ENCODE results near the gene RGS6. TPM values are rescaled to one million over a fixed set of nuclear protein-coding genes. Genes with fewer than 3 reads are reported as not detected.

The RGS6 gene
- total RNA-seq, 1 donor from 2014 or later = 23.3 TPM

DNA sequence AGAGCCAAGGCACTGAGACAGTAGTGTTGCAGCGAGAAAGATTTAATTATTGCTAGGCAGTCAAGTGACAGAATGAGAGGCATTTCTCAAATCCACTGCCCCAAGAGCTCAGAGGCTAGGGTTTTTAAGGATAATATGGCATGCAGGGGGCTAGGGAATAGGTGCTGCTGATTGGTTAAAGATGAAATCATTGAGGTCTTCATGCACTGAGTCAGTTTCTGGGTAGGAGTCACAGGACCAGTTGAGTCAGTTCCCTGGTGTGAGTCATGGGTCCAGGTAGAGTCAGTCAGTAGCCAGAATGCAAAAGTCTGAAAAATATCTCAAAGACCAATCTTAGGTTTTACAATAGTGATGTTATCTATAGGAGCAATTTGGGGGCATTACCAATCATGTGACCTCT is 323.8 kb downstream of the RGS6 start:
- DNase-seq (ENCODE audit: missing footprints) (no peak), ATAC-seq (no peak)
- intact Hi-C loops (cut with DNase I) = no loop called here

GRCh38 chr14:72261068-72261467 is 328.8 kb downstream of the RGS6 start:
- DNase-seq (ENCODE audit: missing footprints) = no peak
- ATAC-seq = no peak
- intact Hi-C loops (cut with DNase I) = no loop called here

DNA sequence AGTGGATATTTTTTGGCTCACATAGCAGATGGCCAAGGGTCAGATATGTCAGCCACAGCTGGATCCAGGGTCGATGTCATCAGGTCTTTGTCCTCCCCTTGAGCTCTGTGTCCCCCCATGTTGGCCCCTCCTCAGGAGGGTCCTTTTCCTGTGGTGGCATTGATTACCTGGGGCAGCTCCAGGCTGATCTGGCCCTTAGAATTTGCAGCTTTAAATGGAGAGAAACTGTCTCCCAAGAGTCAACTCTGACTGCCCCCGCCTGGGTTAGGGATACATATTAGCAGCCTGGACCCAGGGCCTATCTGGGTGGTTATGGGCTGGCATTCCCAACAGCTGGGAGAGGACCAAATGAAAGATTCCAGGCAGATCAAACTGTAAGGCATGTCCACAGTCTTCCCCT is 330.5 kb downstream of the RGS6 start:
- intact Hi-C loops (cut with DNase I) = no loop called here
- ATAC-seq (no peak), DNase-seq (ENCODE audit: missing footprints) (no peak)

GRCh38 chr14:72264716-72265115 is 332.5 kb downstream of the RGS6 start:
- DNase-seq (ENCODE audit: missing footprints) = no peak
- intact Hi-C loops (cut with DNase I) = no loop called here
- no peak for ATAC-seq

- intact Hi-C loops (cut with DNase I) = no loop called here
- ATAC-seq = no peak
- DNase-seq (ENCODE audit: missing footprints) = no peak
These were observed 338.0 kb downstream of the RGS6 start for GRCh38 chr14:72270147-72270727.

GRCh38 chr14:72270749-72271148 is 338.5 kb downstream of the RGS6 start:
- DNase-seq (ENCODE audit: missing footprints) (no peak), ATAC-seq (no peak)
- intact Hi-C loops (cut with DNase I) = no loop called here

DNA sequence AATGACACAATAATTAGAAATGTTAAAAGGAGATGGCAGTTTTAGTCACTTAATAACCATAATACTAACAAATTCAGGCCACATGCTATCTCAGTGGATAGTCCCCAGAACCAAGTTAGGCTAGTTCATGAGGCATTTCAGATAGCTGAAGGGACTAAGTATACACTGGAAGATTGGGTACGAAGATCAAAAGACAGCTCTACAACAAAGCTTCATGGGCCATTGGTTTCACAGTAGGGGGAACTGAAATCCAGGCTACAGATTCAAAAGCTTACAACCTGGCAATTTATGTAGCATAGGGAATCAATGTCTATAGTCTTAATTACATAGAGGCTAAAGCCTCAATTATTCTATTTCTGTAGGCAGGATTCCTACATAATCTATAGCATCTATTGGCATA is 343.0 kb downstream of the RGS6 start:
- ATAC-seq (no peak), DNase-seq (ENCODE audit: missing footprints) (no peak)
- intact Hi-C loops (cut with DNase I) = no loop called here

DNA sequence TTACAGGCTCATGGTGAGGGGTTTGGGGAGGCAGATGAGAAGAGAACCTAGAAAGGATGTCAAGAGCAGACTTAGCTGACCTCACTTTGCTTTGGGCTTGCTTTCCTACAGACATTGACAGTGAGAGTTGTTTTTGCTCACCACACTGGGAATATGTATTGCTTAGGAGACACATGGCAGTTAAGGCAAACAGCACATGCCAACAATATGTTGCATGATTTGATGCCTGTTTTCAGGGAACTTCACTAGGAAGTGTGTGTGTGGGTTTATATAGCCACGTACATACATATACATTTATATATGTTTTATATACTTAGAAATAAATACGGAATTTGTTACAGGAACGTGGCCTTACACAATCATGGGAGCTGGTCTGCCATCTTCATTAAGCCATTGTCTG is 346.1 kb downstream of the RGS6 start:
- intact Hi-C loops (cut with DNase I) = no loop called here
- DNase-seq (ENCODE audit: missing footprints) (no peak), ATAC-seq (no peak)

- DNase-seq (ENCODE audit: missing footprints) (no peak), ATAC-seq (no peak)
- intact Hi-C loops (cut with DNase I) = no loop called here
These were observed 351.9 kb downstream of the RGS6 start for GRCh38 chr14:72284176-72284575.

- intact Hi-C loops (cut with DNase I) = no loop called here
- no peak for ATAC-seq
- DNase-seq (ENCODE audit: missing footprints) = no peak
These were observed 358.0 kb downstream of the RGS6 start for GRCh38 chr14:72290241-72290640.

GRCh38 chr14:72291908-72292688 is 359.9 kb downstream of the RGS6 start:
- ATAC-seq = peak; percentile 81
- intact Hi-C loops (cut with DNase I) = loop anchor here (1.0 to 2.0 kb wide), 2 partner anchors 267 to 360 kb away; partner anchors contain the start of gene RGS6
- no peak for DNase-seq (ENCODE audit: missing footprints)

- intact Hi-C loops (cut with DNase I) = loop anchor here (1.0 to 2.0 kb wide), 2 partner anchors 268 to 360 kb away; partner anchors contain the start of gene RGS6
- ATAC-seq (no peak), DNase-seq (ENCODE audit: missing footprints) (no peak)
These were observed 360.4 kb downstream of the RGS6 start for GRCh38 chr14:72292689-72293024.

GRCh38 chr14:72301352-72301751 is 369.1 kb downstream of the RGS6 start:
- ATAC-seq (no peak), DNase-seq (ENCODE audit: missing footprints) (no peak)
- intact Hi-C loops (cut with DNase I) = no loop called here

- ATAC-seq = no peak
- intact Hi-C loops (cut with DNase I) = no loop called here
- DNase-seq (ENCODE audit: missing footprints) = no peak
These were observed 371.7 kb downstream of the RGS6 start for GRCh38 chr14:72303930-72304329.

- no peak for DNase-seq (ENCODE audit: missing footprints)
- ATAC-seq = no peak
- intact Hi-C loops (cut with DNase I) = no loop called here
These were observed 373.3 kb downstream of the RGS6 start for GRCh38 chr14:72305561-72305960.

- intact Hi-C loops (cut with DNase I) = no loop called here
- peak; percentile 44 for ATAC-seq
These were observed 376.8 kb downstream of the RGS6 start for GRCh38 chr14:72308967-72309485.

GRCh38 chr14:72311116-72311515 is 378.9 kb downstream of the RGS6 start:
- DNase-seq (ENCODE audit: missing footprints) (no peak), ATAC-seq (no peak)
- intact Hi-C loops (cut with DNase I) = no loop called here

More at GRCh38 chr14:72308967-72309485, 376.8 kb downstream of the RGS6 start:
- DNase-seq (ENCODE audit: missing footprints) = no peak

DNA sequence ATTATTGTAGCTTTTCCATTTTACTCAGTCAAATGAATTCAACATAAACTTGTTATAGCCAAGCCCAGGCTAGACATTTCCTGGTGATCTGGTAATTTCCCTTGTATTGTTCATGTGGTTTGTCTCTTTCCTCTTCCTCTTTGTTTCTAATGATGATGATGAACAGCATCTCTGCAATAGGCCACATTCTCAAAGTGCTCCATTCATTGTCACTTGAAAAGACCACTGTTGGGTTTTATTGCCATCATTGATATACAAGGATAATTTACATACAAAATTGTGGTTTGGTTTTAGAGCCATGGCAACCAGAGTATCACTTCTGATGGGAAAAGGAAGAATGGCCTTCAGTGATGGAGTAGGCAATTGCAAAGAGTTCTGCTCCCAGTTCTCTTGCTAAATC is 379.3 kb downstream of the RGS6 start:
- DNase-seq (ENCODE audit: missing footprints) (no peak), ATAC-seq (no peak)
- intact Hi-C loops (cut with DNase I) = no loop called here

DNA sequence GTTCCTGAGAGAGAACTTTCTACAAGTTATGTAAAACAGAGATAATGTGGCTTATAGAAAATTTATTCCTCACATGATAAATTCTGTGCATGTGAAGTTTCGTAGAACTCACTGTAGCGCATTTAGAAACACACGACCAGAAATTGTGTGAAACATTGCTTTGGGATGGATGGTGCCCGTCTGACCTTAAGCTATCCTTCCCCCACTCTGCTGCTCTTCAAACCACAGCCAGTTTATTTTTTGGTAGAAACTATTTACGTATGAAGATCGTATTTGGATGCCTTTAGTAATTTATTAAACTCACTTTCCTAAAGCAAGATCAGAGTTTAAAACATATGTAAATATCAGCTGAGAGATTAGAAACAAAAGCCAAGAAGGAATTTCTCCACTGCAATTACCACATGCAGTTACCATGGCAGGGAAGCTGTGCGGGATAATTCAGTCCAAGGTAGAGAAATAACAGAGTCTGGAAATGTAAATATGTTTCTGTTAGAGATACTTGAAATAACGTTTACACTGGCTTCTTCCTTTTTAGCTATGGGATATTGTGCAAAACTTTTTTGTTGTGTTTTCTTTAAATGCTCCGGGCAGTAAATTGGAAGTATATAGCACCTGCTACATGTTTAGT is 382.7 kb downstream of the RGS6 start:
- DNase-seq (ENCODE audit: missing footprints) (no peak), ATAC-seq (no peak)
- intact Hi-C loops (cut with DNase I) = no loop called here

GRCh38 chr14:72315714-72316113 is 383.5 kb downstream of the RGS6 start:
- DNase-seq (ENCODE audit: missing footprints) (no peak), ATAC-seq (no peak)
- intact Hi-C loops (cut with DNase I) = no loop called here
